HCT116 (cell line): ENCODE results near the gene BAIAP2L1.

Source experiments
- CBX3 ChIP-seq: IDR thresholded peaks from 2 replicates; pipeline ENCODE4 v1.6.1; 2012; ENCODE audit warnings: low read depth
- CEBPB ChIP-seq: IDR thresholded peaks from 2 replicates; pipeline ENCODE4 v1.6.1; 2012; ENCODE audit warnings: low read depth
- EZH2 ChIP-seq: fragments of 200-600 bp; sonication (generic); IDR thresholded peaks from 2 replicates; pipeline ENCODE4 v1.6.1; 2017; ENCODE audit warnings: antibody characterized with exemption, mixed run types
- EZH2phosphoT487 ChIP-seq: fragments of 200-600 bp; IDR thresholded peaks from 2 replicates; pipeline ENCODE4 v1.6.1; 2018; ENCODE audit warnings: antibody characterized with exemption, borderline replicate concordance
- POLR2A ChIP-seq: IDR thresholded peaks from 2 replicates; pipeline ENCODE4 v1.7.0; 2011; ENCODE audit warnings: borderline replicate concordance; ENCODE audit not compliant: insufficient read depth, insufficient read length; ENCODE audit errors: extremely low read depth
- RAD21 ChIP-seq: IDR thresholded peaks from 2 replicates; pipeline ENCODE4 v1.6.1; 2012; ENCODE audit warnings: low read depth, mild to moderate bottlenecking
- REST ChIP-seq: IDR thresholded peaks from 2 replicates; pipeline ENCODE4 v1.6.1; 2012; ENCODE audit warnings: low read depth
- TCF7L2 ChIP-seq: IDR thresholded peaks from 2 replicates; pipeline ENCODE4 v1.7.0; 2011; ENCODE audit warnings: borderline replicate concordance, inconsistent platforms; ENCODE audit not compliant: insufficient read depth, insufficient read length; ENCODE audit errors: extremely low read depth
- YY1 ChIP-seq: IDR thresholded peaks from 2 replicates; pipeline ENCODE4 v1.6.1; 2011; ENCODE audit warnings: low read length, low read depth, moderate library complexity, mild to moderate bottlenecking; ENCODE audit not compliant: insufficient replicate concordance; ENCODE audit errors: extremely low read depth
- ZNF274 ChIP-seq: fragments of 200-500 bp; sonication (Bioruptor generic); IDR thresholded peaks from 2 replicates; pipeline ENCODE4 v1.6.1; 2014; ENCODE audit warnings: mild to moderate bottlenecking, low read depth, low read length, inconsistent platforms
- TF ChIP-seq, protein P1 (sequence below), 3 experiments: fragments of 200-600 bp in 1 of 3; sonication (generic) in 1 of 3; IDR thresholded peaks in 2 of 3; conservative IDR thresholded peaks in 1 of 3; 2 replicates each; pipeline ENCODE4 v1.5.1; 2012 to 2017; ENCODE audit warnings: low read depth in 2 of 3, low read length in 2 of 3, antibody characterized with exemption in 1 of 3, borderline replicate concordance in 1 of 3, control low read depth in 1 of 3, mild to moderate bottlenecking in 1 of 3, mixed read lengths in 1 of 3, mixed run types in 1 of 3, moderate library complexity in 1 of 3; ENCODE audit not compliant: insufficient read depth in 1 of 3
- TF ChIP-seq, protein P2 (sequence below): IDR thresholded peaks from 2 replicates; pipeline ENCODE4 v1.6.1; 2012
- TF ChIP-seq, protein P3 (sequence below): IDR thresholded peaks from 2 replicates; pipeline ENCODE4 v1.6.1; 2012

GRCh38 chr7:98281757-98282606, 118.9 kb downstream of the BAIAP2L1 start:
- TF ChIP-seq POLR2A (no peak), EZH2phosphoT487 (no peak), EZH2 (no peak), YY1 (no peak), REST (no peak), RAD21 (no peak), ZNF274 (no peak), CBX3 (no peak), TCF7L2 (no peak), CEBPB (no peak)
- TF ChIP-seq, protein P1, sequence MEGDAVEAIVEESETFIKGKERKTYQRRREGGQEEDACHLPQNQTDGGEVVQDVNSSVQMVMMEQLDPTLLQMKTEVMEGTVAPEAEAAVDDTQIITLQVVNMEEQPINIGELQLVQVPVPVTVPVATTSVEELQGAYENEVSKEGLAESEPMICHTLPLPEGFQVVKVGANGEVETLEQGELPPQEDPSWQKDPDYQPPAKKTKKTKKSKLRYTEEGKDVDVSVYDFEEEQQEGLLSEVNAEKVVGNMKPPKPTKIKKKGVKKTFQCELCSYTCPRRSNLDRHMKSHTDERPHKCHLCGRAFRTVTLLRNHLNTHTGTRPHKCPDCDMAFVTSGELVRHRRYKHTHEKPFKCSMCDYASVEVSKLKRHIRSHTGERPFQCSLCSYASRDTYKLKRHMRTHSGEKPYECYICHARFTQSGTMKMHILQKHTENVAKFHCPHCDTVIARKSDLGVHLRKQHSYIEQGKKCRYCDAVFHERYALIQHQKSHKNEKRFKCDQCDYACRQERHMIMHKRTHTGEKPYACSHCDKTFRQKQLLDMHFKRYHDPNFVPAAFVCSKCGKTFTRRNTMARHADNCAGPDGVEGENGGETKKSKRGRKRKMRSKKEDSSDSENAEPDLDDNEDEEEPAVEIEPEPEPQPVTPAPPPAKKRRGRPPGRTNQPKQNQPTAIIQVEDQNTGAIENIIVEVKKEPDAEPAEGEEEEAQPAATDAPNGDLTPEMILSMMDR (IDR thresholded peaks at IDR 0.05 in 2 of 3, conservative IDR thresholded peaks at IDR 0.05 in 1 of 3; ENCODE audit: borderline replicate concordance in 1 of 3, insufficient read depth in 1 of 3, low read depth in 2 of 3, low read length in 2 of 3), result no peak
- TF ChIP-seq, protein P2, sequence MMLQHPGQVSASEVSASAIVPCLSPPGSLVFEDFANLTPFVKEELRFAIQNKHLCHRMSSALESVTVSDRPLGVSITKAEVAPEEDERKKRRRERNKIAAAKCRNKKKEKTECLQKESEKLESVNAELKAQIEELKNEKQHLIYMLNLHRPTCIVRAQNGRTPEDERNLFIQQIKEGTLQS, result no peak
- TF ChIP-seq, protein P3, sequence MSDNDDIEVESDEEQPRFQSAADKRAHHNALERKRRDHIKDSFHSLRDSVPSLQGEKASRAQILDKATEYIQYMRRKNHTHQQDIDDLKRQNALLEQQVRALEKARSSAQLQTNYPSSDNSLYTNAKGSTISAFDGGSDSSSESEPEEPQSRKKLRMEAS, result no peak
